HG02973 (cell line): ENCODE data around the gene CMKLR1.

Source experiments
- ATAC-seq: cut with Tn5 transposase; IDR thresholded peaks from one replicate; pipeline ENCODE4 v1.9.1; 2021; ENCODE audit warnings: moderate library complexity; ENCODE audit not compliant: unreplicated experiment

Gene CMKLR1

DNA sequence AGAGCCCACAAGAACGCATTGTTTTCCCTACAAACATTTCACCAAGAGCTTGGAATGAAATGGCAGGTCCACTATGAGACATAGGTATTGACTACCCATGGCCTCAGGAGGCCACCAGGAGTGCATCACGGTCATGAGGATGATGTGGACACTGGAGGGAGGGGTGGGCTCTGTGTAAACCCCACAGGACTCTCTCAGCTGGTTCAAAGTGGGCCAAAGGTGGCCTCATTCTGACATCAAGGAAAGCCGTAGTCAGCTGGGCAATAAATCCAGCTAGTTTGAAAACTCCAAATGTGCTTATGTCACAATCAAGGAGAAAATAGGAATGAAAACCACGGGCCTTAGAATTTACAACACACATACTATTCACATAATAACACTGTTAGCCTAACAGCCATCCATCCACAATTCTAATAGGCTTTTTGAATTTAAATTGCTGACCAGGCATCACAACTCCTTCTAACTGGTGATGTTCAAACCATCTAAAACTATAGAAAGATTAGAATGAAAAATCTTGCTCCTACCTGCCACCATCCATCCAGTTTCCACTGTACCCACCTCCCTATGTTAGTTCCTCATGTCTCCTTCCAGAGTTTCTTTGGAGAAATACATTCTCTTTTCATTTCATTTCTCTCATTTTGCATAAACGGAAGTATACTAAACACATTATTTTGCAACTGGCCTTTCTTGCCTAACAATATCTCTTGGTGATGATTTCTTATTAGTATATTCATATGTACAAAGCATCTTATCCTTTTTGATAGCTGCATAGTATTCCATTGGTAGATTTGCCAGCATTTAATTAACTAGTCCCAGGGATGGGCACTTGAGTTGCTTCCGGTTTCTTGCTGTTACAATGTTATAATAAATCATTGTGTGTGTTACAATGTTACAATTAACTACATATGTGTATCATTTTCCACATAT, 21.5 kb downstream of the CMKLR1 start:
- no peak for ATAC-seq

DNA sequence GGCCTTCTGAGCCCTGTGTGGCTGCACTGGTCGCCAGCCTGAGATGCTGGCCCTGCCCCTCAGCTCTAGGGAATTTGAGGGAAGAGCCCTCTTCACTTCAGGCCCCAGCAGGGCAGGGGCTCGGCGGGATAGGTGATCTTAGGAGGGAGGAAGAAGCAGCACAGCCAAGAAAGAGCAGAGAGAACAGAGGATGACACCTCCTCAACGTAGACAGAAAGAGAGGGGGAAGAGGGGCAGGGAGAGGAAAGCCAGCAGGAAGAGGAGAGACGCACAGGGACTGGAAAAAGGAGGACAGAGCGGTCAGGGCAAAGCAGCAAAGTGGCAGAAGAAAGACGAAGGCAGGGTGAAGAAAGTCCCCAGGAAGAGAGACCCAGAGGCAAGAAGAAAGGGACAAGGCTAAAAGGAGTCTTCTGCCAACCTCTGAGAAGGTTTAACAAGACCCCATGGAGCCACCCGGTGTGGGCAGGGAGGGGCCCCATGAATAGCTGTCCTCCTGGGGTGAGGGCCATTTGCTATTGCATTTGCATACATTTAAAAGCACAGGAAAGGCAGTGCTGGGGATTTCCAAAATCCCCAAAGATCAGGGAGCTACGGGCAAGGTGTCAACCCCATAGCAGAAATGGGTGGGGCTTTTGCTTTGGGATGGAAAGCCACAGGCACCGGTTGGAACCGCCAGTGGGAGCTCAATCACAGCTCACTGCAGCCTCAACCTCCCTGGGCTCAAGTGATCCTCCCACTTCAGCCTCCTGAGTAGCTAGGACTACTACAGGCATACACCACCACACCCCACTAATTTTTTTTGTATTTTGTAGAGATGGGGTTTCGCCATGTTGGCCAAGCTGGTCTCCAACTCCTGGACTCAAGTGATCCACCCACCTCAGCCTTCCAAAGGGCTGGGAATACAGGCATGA, 22.7 kb downstream of the CMKLR1 start:
- no peak for ATAC-seq

GRCh38 chr12:108315486-108316105, 23.5 kb downstream of the CMKLR1 start:
- no peak for ATAC-seq

DNA sequence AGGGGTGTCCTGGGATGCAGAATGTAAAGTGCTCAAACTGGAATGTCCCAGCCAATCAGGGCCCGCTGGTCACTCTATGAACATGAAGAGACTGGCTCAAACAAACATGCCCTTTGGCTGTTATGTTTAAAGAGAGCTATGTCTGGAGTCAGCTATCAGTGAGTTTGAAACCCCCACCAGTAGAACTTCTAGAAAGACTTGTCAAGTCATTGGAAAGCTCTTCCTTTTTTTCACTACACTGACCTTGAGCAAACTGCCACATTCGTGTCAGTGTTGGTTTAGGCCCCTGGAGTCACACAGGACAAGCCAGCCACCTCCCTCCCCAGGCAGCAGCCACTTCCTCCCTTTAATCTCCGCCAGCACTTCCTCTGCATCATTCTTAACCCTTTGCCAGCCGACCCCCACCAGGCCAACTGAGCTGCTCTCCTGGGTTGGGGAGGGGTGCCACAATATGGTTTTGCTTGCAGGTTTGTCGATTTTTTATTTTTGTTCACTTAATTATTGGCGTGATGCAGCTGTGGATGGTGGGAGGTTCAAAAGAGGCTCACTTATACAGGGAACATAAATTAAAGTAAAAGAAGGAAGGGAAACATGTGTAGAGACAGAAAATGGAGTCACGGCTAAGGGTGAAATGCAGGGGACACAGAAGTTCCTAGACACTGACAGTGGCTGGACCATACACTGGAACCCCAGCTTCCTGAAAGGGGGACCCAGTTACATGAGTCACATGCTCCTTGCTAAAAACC, 25.3 kb downstream of the CMKLR1 start:
- ATAC-seq: no peak

GRCh38 chr12:108313241-108313605, 25.9 kb downstream of the CMKLR1 start:
- no peak for ATAC-seq

GRCh38 chr12:108312693-108313189, 26.4 kb downstream of the CMKLR1 start:
- ATAC-seq: no peak

GRCh38 chr12:108312073-108312659, 26.9 kb downstream of the CMKLR1 start:
- no peak for ATAC-seq

GRCh38 chr12:108311605-108312004, 27.5 kb downstream of the CMKLR1 start:
- ATAC-seq: no peak

DNA sequence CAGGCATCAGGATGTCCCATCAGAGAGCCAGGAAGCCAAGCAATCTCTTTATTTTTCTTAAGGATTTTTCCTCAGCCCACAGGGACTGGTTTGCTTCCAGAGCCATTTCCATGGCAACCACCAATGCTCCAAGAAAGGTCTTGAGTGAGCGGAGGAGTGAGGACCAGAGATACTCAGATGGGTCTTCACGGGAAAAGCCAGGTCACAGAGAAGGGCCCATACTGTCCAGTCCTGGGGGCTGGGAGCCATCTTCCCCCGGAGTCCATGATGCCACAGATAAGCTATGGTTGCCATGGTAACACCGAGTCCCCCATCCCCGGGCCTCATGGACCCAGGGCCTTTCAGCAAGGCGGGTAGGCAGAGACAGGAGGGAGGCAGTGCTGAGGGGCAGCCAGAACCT, 28.6 kb downstream of the CMKLR1 start:
- no peak for ATAC-seq

DNA sequence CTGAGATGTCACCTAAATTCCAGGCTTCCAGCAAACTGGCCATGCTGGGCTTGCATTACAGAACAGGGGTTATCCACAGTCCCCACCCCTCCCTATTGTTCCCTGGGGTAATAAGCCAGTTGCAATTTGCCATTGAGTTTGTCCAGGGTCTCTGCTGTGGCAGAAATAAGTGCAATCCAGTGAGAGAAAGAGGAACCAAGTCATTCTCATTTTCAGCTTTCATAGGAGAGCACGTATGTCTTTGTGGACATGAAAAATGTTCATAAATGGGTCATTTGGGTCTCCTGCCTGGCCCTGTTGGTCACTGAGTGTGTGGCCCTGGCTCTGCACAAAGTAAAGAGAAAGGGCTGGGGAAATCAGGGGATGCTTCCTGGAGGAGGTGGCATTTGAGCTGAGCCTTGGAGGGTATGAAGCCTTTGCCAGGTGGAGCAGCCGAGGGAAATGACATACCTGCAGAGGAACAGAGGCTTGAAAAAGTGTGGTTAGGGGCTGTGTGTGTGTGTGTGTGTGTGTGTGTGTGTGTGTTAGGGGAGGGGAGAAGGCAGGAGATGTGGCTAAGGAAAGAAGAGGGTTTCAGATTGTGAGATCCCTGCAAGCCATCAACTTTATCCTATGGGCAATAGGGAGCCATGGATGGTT, 29.3 kb downstream of the CMKLR1 start:
- ATAC-seq: no peak

GRCh38 chr12:108308395-108309085, 30.6 kb downstream of the CMKLR1 start:
- no peak for ATAC-seq

GRCh38 chr12:108307006-108307405, 32.1 kb downstream of the CMKLR1 start:
- ATAC-seq: no peak

DNA sequence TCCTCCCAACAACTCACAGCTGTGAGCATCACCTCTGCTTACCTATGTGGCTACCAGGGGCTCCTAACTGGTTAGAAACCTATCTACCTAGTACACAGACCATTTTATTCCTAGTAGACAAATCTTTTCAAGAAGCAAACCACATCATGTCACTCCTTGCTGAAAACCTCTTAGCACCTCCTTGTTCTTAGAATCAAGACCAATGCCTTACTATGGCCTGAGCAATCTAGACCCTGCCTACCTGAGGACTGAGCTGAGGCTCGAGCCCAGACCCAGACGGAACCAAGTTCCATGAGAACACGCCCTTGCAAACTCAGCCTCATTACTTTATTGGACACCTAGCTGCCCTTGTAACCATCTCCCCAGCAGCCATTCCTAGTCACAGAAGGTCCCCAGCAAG, 32.6 kb downstream of the CMKLR1 start:
- no peak for ATAC-seq

GRCh38 chr12:108305991-108306501, 33.1 kb downstream of the CMKLR1 start:
- no peak for ATAC-seq

DNA sequence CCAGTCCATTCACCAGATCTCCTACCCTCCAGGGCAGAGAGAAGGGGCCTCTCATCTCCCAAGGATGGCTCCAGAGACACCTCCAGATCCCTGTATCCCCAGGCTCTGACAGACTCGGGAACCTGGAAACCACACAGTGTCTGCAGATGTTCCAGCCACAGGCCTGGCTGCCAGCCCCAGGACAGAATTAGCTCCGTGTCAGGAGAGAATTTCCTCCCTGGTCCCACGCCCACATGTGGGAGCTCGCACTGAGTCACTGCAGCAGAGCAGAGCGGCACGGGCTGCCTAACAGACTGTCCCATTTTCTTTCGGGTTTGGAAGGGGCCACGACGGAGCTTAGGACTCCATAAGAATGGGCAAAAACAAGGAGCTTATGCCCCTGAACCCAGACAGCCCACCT, 33.6 kb downstream of the CMKLR1 start:
- ATAC-seq: no peak

- ATAC-seq: no peak
Observed at GRCh38 chr12:108304633-108305032, 34.5 kb downstream of the CMKLR1 start.

- ATAC-seq: no peak
Observed at GRCh38 chr12:108303703-108304102, 35.4 kb downstream of the CMKLR1 start.

- ATAC-seq: no peak
Observed at GRCh38 chr12:108302403-108303311, 36.5 kb downstream of the CMKLR1 start.
